ENCODE measurements around the gene RBM45. TPM values are rescaled to one million over a fixed set of nuclear protein-coding genes. Genes with fewer than 3 reads are reported as not detected.

The RBM45 gene
- total RNA-seq, 1 donor from 2014 or later, result 19.7 TPM

- H3K9me3 Mint-ChIP-seq (ENCODE audit: low read depth), result no peaks in the 10 kb centered on the region
- H3K27me3 Mint-ChIP-seq, result peaks cover 34% of the 10 kb centered on the region
- H3K4me3 Mint-ChIP-seq (ENCODE audit: low read depth), result no peak overlapping the region
- H3K4me1 Mint-ChIP-seq (ENCODE audit: low read depth), result peaks cover 12% of the 10 kb centered on the region
- no peak overlapping the region for H3K27ac Mint-ChIP-seq
- TF ChIP-seq, protein P1, sequence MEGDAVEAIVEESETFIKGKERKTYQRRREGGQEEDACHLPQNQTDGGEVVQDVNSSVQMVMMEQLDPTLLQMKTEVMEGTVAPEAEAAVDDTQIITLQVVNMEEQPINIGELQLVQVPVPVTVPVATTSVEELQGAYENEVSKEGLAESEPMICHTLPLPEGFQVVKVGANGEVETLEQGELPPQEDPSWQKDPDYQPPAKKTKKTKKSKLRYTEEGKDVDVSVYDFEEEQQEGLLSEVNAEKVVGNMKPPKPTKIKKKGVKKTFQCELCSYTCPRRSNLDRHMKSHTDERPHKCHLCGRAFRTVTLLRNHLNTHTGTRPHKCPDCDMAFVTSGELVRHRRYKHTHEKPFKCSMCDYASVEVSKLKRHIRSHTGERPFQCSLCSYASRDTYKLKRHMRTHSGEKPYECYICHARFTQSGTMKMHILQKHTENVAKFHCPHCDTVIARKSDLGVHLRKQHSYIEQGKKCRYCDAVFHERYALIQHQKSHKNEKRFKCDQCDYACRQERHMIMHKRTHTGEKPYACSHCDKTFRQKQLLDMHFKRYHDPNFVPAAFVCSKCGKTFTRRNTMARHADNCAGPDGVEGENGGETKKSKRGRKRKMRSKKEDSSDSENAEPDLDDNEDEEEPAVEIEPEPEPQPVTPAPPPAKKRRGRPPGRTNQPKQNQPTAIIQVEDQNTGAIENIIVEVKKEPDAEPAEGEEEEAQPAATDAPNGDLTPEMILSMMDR (IDR thresholded peaks at IDR 0.05; ENCODE audit: unreplicated experiment), result no peak
- no peaks in the 10 kb centered on the region for H3K36me3 Mint-ChIP-seq (ENCODE audit: insufficient read depth)
- no peak for DNase-seq (ENCODE audit: low spot score, unreplicated experiment)
Observed at GRCh38 chr2:178069551-178069950, 42.7 kb upstream of the RBM45 start.

- peak overlapping the region; percentile 11 for H3K27ac Mint-ChIP-seq
- H3K4me3 Mint-ChIP-seq (ENCODE audit: low read depth), result peak overlapping the region; percentile 5
- no peaks in the 10 kb centered on the region for H3K36me3 Mint-ChIP-seq (ENCODE audit: insufficient read depth)
- H3K4me1 Mint-ChIP-seq (ENCODE audit: low read depth), result peaks cover 12% of the 10 kb centered on the region
- DNase-seq (ENCODE audit: low spot score, unreplicated experiment), result no peak
- H3K9me3 Mint-ChIP-seq (ENCODE audit: low read depth), result no peaks in the 10 kb centered on the region
- peaks cover 35% of the 10 kb centered on the region for H3K27me3 Mint-ChIP-seq
- TF ChIP-seq, protein P1 (IDR thresholded peaks at IDR 0.05; ENCODE audit: unreplicated experiment), result no peak
Observed at GRCh38 chr2:178070824-178071223, 41.4 kb upstream of the RBM45 start.

- H3K4me3 Mint-ChIP-seq (ENCODE audit: low read depth), result peak overlapping the region; percentile 83
- peaks cover 12% of the 10 kb centered on the region for H3K4me1 Mint-ChIP-seq (ENCODE audit: low read depth)
- no peak overlapping the region for H3K27ac Mint-ChIP-seq
- H3K27me3 Mint-ChIP-seq, result peaks cover 35% of the 10 kb centered on the region
- H3K36me3 Mint-ChIP-seq (ENCODE audit: insufficient read depth), result no peaks in the 10 kb centered on the region
- DNase-seq (ENCODE audit: low spot score, unreplicated experiment), result no peak
- TF ChIP-seq, protein P1 (IDR thresholded peaks at IDR 0.05; ENCODE audit: unreplicated experiment), result no peak
- H3K9me3 Mint-ChIP-seq (ENCODE audit: low read depth), result no peaks in the 10 kb centered on the region
Observed at GRCh38 chr2:178072000-178072382, 40.2 kb upstream of the RBM45 start.

- peak; percentile 62 for DNase-seq (ENCODE audit: low spot score, unreplicated experiment)
- H3K36me3 Mint-ChIP-seq (ENCODE audit: insufficient read depth), result no peaks in the 10 kb centered on the region
- H3K4me3 Mint-ChIP-seq (ENCODE audit: low read depth), result peak within 1 kb of the TSS; percentile 83
- H3K9me3 Mint-ChIP-seq (ENCODE audit: low read depth), result no peaks in the 10 kb centered on the region
- H3K27ac Mint-ChIP-seq, result peak within 1 kb of the TSS; percentile 81
- peaks cover 12% of the 10 kb centered on the region for H3K4me1 Mint-ChIP-seq (ENCODE audit: low read depth)
- H3K27me3 Mint-ChIP-seq, result peaks cover 35% of the 10 kb centered on the region
- TF ChIP-seq, protein P1 (IDR thresholded peaks at IDR 0.05; ENCODE audit: unreplicated experiment), result no peak
Observed at GRCh38 chr2:178072383-178073301, 39.6 kb upstream of the RBM45 start, which contains the start of gene PDE11A. TSS of gene PDE11A (minus strand) at chr2:178072777. CDS start at chr2:178072437, 340 bp downstream.

GRCh38 chr2:178074123-178075005 lies 37.9 kb upstream of the RBM45 start:
- Mint-ChIP-seq H3K27ac (no peak overlapping the region), H3K9me3 (ENCODE audit: low read depth) (no peaks in the 10 kb centered on the region), H3K36me3 (ENCODE audit: insufficient read depth) (no peaks in the 10 kb centered on the region), H3K4me3 (ENCODE audit: low read depth) (no peak overlapping the region), H3K4me1 (ENCODE audit: low read depth) (peaks cover 12% of the 10 kb centered on the region), H3K27me3 (peaks cover 34% of the 10 kb centered on the region)
- no peak for DNase-seq (ENCODE audit: low spot score, unreplicated experiment)
- TF ChIP-seq, protein P1 (IDR thresholded peaks at IDR 0.05; ENCODE audit: unreplicated experiment), result no peak
